GM15510 (cell line): Measurements from ENCODE around the gene PRAME.

Experiments
- POLR2A ChIP-seq: IDR thresholded peaks from 3 replicates; pipeline ENCODE4 v1.6.1; 2011; ENCODE audit warnings: borderline replicate concordance; ENCODE audit not compliant: insufficient read length; ENCODE audit errors: extremely low read depth

Gene PRAME

GRCh38 chr22:22547226-22547625, 11.8 kb downstream of the PRAME start:
- TF ChIP-seq POLR2A = no peak

GRCh38 chr22:22546490-22546889, 12.6 kb downstream of the PRAME start:
- TF ChIP-seq POLR2A = no peak

- no peak for TF ChIP-seq POLR2A
Observed at GRCh38 chr22:22545084-22545483, 14.0 kb downstream of the PRAME start.

GRCh38 chr22:22538226-22538989, 20.7 kb downstream of the PRAME start:
- TF ChIP-seq POLR2A = no peak

GRCh38 chr22:22536916-22537315, 22.1 kb downstream of the PRAME start:
- no peak for TF ChIP-seq POLR2A

- TF ChIP-seq POLR2A = no peak
Observed at GRCh38 chr22:22536515-22536914, 22.6 kb downstream of the PRAME start.

- no peak for TF ChIP-seq POLR2A
Observed at GRCh38 chr22:22535662-22536061, 23.4 kb downstream of the PRAME start.

- no peak for TF ChIP-seq POLR2A
Observed at GRCh38 chr22:22534604-22535415, 24.3 kb downstream of the PRAME start.

- no peak for TF ChIP-seq POLR2A
Observed at GRCh38 chr22:22533863-22534262, 25.2 kb downstream of the PRAME start.

- no peak for TF ChIP-seq POLR2A
Observed at GRCh38 chr22:22533417-22533816, 25.6 kb downstream of the PRAME start.

GRCh38 chr22:22531770-22532546, 27.1 kb downstream of the PRAME start:
- no peak for TF ChIP-seq POLR2A

- no peak for TF ChIP-seq POLR2A
Observed at GRCh38 chr22:22528780-22529179, 30.3 kb downstream of the PRAME start.

GRCh38 chr22:22527312-22527711, 31.8 kb downstream of the PRAME start:
- no peak for TF ChIP-seq POLR2A

GRCh38 chr22:22526125-22526912, 32.7 kb downstream of the PRAME start:
- TF ChIP-seq POLR2A = no peak
